Activated T-cell treated with anti-CD3 and anti-CD28 coated beads for 4 hours (primary cell): ENCODE results near the gene KRTAP5-3.

Source experiments
- DNase-seq: peaks from one replicate; pipeline ENCODE4 v3.0.0-alpha.2; 2020

KRTAP5-3 gene

GRCh38 chr11:1642288-1643145, 34.3 kb upstream of the KRTAP5-3 start:
- no peak for DNase-seq

DNA sequence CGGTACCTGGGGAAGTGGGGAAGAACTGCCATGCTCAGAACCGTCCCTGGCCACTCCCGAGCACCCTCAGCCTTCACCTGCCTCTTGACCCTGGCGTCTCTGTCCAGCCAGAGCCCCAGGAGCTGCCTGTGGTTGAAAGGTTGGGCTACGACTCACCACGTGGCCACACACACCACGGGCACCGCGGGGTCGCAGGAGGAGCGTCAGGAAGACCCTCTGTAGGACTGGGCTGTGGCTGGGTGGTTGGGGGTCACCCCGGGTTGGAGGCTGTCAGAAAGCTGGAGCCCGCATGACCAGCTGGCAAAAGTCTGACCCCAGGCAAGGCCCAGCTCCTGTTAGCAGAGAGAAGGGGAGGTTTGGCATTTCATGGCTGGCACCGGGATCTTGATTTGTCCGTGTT, 32.8 kb upstream of the KRTAP5-3 start:
- no peak for DNase-seq

GRCh38 chr11:1640076-1640946, 32.0 kb upstream of the KRTAP5-3 start:
- DNase-seq = peak; percentile 12

DNA sequence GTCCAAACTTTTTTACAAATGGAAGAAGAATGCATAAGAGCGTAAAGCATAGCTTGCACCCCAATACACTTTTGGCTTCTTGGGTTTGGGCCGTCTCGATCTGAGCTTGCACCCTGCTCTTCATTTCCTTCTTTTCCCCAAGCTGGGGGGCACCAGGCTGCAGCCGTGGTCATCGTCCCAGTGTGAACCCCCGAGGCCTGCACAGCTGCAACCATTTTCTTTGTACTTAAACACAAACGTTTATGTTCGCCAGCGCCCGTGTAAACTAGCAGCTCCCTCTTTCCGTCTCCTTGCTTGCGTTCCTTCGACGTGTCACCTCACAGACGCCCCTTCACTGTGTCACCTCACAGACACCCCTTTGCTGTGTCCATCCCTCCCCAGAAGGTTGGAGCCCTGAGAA, 31.4 kb upstream of the KRTAP5-3 start:
- no peak for DNase-seq

- DNase-seq = no peak
These were observed 30.9 kb upstream of the KRTAP5-3 start for GRCh38 chr11:1639102-1639620.

DNA sequence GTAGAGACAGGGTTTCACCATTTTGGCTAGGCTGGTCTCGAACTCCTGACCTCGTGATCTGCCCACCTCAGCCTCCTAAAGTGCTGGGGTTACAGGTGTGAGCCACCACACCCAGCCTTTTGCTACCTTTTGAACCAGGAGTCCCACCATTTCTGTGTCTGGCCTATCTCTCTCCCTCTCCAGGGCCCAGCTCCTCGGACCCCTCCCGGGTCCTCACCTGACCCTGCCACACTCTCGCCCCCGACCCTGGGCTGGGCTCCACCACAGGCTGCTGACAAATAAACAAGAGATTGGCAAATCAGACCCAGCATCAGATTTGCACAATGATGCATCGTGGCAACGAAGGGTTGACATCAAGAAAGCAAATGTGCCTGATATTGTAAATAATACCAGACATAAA, 30.1 kb upstream of the KRTAP5-3 start:
- no peak for DNase-seq

GRCh38 chr11:1637628-1638027, 29.4 kb upstream of the KRTAP5-3 start:
- no peak for DNase-seq

- no peak for DNase-seq
These were observed 28.2 kb upstream of the KRTAP5-3 start for GRCh38 chr11:1636291-1636950.

- DNase-seq = no peak
These were observed 25.6 kb upstream of the KRTAP5-3 start for GRCh38 chr11:1633864-1634263.

DNA sequence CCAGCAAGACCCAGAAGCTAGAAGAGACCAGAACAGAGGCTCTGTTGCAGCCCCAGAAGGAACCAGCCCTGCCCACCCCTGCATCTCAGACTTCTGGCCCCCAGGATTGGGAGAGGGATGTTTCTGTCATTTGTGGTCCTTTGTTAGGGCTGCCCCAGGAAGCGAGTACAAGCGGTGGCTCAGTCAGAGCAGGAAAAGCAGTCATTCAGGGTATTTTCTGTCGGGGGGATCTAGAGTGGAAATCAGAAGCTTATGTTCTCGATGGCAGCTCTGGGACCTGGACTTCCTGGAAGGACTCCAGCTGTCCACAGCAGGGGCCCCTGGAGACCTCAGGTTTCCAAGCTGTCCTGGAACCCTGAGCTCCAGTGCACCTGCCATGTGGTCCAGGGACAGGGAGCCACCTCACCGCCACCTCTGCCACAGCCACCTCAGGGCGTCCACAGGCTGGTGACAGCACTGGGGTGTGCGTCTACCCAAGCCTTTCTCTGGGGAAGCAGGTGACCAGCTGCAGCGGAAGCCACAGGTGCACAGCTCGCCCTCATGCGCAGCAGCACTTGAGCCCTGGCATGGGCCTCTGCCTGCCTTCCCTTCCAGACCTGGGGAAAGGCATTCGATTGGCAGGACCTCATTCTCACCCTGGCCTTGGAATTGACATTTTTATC, 23.9 kb upstream of the KRTAP5-3 start:
- no peak for DNase-seq

- no peak for DNase-seq
These were observed 22.9 kb upstream of the KRTAP5-3 start for GRCh38 chr11:1631066-1631568.

DNA sequence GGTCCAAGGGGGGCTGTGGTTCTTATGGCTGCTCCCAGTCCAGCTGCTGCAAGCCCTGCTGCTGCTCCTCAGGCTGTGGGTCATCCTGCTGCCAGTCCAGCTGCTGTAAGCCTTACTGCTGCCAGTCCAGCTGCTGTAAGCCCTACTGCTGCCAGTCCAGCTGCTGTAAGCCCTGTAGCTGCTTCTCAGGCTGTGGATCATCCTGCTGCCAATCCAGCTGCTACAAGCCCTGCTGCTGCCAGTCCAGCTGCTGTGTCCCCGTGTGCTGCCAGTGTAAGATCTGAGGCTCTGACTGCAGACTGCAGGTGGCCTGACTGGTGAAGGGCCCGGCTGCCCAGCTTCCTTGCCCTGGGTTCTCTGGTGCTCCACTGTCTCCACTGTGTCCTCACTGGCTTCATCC, 22.0 kb upstream of the KRTAP5-3 start:
- DNase-seq = no peak

GRCh38 chr11:1629326-1630185, 21.3 kb upstream of the KRTAP5-3 start, which contains the start of gene KRTAP5-5:
KRTAP5-5 (plus strand) TSS chr11:1629775; CDS start chr11:1629841, 66 bp downstream.
- DNase-seq = no peak

- peak; percentile 36 for DNase-seq
These were observed 20.5 kb upstream of the KRTAP5-3 start for GRCh38 chr11:1628506-1629325.

DNA sequence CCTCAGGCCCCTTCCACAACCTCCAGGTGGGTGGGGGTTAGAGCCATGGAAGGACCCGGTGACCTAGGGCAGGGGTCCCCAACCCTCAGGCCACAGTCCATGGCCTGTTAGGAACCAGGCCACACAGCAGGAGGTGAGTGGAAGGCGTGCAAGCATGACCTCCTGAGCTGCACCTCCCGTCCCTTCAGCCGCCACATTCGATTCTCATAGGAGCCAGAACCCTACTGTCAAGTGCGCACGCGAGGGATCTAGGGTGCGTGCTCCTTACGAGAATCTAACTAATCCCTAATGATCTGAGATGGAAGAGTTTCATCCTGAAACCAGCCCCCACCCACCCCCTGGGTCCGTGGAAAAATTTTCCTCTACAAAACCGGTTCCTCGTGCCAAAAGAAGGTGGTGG, 17.3 kb upstream of the KRTAP5-3 start:
- DNase-seq = no peak

GRCh38 chr11:1624621-1625020, 16.4 kb upstream of the KRTAP5-3 start:
- no peak for DNase-seq

DNA sequence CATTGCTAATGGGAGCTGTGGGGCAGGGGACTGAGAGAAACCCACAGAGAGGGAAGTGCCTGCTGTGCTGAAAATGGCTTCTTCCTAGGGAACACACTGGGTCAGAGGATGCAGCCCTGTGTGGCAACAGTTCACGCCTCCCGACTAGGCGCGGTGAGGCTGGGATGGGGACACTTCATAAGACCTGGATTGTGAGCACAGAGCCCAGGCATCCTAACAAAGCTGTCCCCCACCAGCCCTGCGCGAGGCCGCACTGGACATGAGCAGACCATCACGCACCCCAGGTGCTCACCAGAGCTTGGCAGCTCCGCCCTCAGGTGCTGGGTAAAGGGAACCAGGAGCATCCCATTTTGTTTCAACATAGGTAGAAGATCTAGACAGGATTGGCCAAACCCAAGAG, 15.5 kb upstream of the KRTAP5-3 start:
- no peak for DNase-seq

GRCh38 chr11:1622086-1622485, 13.8 kb upstream of the KRTAP5-3 start, which contains the start of gene KRTAP5-4:
KRTAP5-4 (minus strand) TSS chr11:1622138; CDS start chr11:1622093, 45 bp downstream.
- DNase-seq = no peak

DNA sequence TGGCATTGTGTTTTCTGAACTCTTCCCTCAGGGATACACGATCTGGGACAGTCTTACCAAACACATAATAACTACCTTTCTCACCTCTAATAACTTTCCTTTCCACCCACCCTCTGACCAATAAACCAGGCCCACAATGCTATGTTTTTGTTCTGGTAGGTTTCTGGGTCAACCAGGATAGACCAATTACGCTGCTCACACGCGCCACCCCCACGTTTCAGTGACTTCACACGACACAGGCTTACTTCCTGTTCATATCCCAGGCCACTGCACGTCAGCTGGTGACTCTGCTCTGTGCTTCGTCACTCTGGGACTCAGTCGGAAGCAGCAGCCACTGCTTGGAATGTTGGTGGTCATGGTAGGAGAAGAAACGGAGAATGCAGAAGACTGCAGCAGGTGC, 11.2 kb upstream of the KRTAP5-3 start:
- DNase-seq = no peak

- DNase-seq = no peak
These were observed 10.0 kb upstream of the KRTAP5-3 start for GRCh38 chr11:1618231-1618630.
